NCI-H2196 treated with DMSO at 0.1 percent for 48 hours (cell line): ENCODE measurements around the gene NARS2.
"Not testable (repeated sequence)": the region's sequence is repeated elsewhere in the genome, so short reads cannot be mapped to it uniquely, and the experiment has no call there.

ENCODE experiments used
- DNase-seq: peaks from one replicate; lab custom pipeline; 2025; ENCODE audit not compliant: unreplicated experiment; lab: John Stamatoyannopoulos, UW

The NARS2 gene

DNA sequence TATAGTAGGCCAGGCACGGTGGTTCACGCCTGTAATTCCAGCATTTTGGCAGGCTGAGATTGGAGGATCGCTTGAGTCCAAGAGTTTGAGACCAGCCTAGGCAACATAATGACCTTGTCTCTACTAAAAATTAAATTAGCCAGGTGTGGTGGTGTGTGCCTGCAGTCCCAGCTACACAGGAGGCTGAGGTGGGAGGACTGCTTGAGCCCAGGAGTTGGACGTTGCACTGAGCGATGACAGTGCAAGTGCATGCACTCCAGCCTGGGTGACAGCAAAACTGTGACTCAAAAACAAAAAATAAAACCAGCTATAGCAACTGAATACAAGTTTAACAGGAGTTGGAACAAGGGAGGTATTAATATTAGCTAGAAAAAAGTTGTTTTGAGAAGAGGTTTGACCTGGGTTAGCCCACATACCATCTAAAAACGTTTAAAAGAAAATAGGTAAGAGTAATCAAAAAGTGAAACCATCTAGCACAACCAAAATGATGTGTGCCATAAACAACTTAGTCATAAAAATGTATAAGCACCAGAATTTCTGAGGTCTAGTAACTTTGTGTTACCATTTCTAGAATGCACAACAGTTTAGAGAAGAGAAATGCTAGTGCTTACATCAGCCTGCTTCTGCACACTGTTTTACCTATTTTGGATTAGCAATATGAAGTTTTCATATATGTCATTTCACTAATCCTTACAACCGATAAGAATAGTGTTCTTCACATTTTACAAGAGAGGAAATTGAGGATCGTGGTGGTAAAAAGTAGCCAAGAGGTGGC is 26.5 kb downstream of the NARS2 start:
- DNase-seq, result no peak

DNA sequence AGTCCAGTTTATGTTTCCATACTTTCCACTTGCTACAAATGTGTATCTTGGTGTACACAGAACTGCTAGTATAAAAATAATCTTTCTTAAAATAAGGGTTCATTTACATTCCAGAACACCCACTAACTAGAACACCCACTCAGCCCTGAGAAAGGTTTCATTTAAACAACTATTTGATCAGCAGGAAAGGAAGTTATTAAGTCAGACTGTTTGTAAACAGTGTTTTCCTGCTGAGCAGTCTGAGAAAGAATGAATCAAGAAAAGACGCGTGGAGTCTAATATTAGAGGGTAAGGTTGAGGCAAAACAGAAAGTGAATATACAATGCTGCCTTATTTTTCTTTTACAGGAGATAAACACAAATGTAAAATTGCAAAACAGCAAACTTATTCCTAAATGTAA is 32.7 kb downstream of the NARS2 start:
- DNase-seq, result no peak

DNA sequence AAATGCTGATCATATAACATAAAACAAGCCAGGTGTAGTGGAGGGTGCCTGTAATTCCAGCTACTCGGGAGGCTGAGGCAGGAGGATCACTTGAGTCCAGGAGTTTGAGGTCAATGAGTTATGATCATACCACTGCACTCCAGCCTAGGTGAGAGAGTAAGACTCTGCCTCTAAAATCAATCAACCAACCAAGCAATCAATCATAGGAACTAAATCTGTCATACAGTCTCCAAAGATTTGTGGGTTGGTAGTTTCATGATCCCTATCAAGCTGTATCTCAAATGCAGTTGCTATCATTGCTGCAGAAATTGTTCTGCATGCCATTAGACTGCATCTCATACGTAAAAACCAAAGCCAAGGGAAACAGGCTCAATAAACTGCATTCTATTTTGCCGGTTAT is 33.1 kb downstream of the NARS2 start:
- no peak for DNase-seq

DNA sequence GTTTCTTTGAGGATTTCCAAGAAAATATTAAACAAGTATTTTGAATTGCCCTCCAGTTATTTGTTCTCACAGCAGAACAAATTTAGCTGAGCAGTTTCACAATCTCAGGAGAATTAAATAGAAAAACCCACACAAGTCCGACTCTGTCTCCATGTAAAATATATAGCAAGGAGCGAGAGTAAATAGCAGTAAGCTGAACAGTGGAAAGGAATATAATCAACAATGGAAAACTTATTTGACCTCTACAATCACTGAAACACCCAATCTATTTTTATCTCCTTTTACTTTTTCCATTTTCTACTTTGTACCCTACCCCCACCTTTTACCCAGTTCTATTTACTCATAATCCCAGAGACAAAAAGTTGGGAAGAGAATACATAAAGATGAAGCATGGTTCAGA is 34.4 kb downstream of the NARS2 start:
- DNase-seq, result no peak

DNA sequence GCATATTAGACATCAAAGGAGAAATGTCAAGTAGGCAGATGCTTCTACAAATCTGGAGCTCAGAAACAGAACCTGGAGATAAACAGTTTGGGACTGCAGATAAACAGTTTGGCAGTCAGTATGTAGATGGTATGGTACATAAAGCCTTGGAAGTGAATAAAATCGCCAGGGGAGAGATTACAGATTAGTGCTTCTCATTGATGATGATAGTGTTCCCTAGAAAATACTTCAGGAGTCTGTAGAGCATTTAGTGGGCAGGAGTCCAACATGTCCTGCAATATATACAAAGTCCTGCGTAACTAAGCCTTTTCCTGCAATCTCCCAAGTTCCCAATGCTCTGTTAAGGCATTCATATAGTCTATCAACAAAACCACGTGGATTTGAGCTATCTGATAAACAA is 35.2 kb downstream of the NARS2 start:
- DNase-seq, result no peak

DNA sequence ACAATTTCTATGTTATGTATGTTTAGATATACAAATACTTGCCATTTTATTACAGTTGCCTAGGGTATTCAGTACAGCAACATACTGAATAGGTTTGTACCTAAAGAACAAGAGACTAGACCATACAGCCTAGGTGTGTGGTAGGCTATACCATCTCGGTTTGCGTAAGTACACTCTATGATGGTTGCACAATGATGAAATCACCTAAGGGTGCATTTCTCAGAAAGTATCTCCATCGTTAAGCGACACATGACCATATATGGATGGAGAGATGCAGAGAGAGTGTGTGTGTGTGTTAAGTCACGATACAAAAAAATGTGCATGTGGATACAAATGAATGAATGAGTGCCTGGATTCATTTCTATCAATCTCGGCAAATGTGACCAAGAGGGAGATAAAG is 37.7 kb downstream of the NARS2 start:
- no peak for DNase-seq

DNA sequence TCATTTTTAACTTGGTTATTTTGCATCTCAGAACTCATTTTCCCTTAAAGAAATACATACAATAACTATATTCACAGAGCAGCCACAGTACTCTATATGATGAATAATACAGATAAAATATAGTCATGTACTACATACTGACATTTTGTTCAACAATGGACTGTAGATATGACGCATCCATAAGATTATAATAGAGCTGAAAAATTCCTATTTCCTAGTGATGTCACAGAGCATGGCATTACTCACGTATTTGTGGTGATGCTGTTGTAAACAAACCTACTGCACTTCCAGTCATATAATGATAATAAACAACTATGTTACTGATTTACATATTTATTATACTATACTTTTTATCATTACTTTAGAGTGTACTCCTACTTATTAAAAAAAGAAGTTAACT is 38.7 kb downstream of the NARS2 start:
- no peak for DNase-seq

DNA sequence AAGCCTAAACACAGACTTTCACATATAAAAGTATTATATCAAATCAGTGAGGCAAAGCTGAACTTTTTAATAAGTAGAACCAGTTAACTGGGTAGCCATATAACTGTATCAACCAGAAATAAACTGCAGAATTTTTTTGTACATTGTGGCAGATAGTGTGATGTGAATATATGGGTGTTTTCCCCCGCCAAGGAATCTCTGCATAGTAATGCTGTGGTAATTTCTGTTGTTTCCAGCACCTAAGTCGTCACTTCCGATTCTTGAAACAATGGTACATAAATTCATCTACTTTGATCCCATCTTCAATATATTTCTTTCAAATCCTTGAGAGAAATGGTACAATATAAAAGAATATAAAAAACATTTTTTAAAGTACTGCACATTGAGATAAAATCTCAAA is 39.6 kb downstream of the NARS2 start:
- DNase-seq, result no peak

DNA sequence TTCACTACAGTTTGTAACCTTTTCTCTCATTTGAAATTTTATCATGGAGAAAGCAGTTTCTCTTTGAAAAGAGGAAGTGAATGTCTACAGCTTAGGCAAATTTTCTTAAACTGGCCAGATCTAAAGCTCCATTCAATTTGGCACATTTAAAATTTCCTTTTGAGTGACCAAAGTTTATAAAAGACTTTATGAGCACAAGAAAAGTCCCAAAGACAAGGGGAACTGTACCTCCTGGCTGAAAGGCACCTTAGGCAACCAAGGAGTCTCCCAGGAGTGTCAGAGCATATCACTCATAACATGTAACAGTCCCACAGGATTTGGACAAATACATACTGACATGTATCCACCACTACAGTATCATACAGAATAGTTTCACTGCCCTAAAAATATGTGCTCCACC is 41.3 kb downstream of the NARS2 start:
- DNase-seq, result no peak

DNA sequence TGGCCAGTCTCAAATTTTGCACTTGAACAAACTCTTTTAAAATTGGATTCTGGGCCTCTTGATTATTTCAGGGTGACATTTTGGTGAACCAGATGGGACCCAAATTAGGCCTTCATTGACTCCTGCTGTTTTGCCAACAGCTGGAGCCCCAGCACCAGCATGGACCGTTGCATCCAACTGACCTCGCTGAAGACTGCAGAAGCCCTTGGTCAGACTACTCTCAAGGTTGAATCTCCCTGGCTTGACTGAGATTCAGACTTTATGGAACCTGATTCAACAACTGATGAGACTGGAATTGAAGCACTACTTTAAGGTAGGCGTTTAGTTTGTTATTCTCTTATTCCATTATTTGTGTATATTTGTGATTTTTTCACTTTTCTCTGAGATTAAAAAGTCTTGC is 41.7 kb downstream of the NARS2 start:
- DNase-seq, result no peak

DNA sequence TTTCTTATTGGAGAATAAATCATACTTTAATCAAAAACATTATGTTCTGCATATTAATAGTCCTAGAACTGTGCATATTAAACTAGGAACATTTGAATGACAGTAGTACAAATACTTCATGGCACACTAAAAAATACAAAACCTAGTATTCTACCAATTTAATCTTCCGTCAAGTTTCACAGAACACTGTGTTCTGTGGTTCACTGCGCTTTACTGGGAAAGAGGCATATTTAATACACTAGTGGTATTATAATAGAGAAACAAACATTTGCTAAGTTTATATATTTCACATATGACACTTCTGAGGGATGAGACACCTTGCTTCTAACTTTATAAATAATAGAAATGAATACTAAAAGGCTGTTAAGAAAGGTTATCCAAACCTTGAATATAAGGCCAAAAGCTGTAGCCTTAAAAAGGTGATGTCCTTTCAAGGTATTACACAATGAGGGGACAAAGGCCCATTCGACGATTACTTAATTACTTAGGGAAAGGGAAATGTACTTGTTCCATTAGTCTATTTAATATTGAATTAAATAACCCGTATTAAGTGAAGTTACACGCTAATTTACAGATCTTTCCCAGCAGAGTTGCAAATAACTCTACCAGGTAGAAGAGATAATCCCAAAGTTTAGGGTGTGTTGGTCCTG is 48.0 kb downstream of the NARS2 start:
- no peak for DNase-seq

DNA sequence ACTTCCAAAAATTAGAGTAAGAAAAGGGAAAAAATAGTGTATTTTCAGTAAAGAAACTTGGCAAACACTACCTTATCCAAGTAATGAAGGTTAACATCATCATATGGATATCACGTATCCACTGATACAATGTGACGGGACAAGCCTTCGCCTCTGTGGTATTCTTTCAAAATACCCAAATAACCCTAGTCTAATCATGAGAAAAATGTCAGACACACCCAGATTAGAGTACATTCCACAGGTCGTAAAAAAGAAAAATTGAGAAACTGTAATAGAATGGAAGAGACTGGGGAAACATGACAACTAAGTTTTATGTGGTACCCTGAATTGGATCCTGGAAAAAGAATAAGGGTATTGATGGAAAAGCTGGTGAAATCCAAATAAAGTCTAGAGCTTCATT is 48.9 kb downstream of the NARS2 start:
- no peak for DNase-seq

DNA sequence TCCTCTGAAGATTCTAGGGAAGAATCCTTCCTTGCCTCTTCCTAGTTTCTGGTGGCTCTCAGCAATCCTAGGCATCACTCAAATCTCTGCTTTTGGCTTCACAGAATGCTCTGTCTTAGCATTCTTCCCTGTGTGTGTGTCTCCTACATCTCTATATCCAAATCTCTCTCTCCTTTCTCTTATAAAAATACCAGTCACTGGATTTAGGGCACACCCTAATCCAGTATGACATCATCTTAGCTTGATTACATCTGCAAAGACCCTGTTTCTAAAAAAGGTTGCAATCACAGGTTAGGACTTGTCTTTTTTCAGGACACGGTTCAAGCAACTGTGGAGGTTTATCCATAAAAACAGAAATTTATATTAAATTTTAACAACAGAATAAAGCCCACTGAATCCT is 54.4 kb downstream of the NARS2 start:
- no peak for DNase-seq

DNA sequence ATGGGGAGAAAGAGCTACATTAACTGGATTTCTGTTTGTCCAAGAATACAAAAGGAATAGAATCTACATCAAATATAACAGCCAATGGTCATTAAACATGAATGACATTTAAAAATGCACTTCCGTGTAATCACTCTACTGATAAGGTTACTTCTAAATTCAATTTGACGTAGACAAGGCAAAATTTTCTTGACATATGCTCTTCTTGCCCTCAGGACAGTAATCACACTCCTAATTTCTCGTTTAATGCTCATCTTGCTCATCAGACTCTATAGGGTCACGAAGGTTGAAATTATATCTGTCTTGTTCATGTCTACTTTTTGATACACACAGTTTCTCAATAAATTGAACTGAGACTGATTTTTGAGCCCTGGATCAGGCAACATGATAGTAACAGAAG is 58.4 kb downstream of the NARS2 start:
- no peak for DNase-seq

DNA sequence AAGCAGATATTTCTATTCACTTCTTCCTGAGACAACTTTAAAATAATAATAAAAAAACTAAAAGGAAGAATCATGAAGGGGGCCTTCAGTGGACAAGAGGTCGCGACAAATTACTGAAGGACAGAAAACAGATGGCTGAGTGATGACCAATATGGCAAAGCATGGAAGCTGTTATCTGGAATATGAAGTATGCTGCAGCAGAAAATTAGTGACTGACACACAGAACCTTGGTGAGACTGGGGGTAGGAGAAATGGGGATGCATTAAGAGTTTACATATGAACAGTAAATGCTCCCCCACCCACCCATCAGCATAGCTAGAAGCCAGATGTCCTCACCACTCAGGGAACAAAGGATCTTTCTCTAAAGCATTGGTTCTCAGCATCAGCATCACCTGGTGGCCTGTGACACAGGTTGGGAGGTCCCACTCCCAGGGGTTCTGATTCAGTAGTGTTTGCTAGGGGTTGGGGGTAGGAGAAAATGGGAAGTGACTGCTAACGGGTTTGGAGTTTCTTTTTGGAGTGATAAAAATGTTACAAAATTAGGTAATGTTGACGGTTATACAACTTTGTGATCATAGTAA is 59.7 kb downstream of the NARS2 start:
- DNase-seq, result no peak

DNA sequence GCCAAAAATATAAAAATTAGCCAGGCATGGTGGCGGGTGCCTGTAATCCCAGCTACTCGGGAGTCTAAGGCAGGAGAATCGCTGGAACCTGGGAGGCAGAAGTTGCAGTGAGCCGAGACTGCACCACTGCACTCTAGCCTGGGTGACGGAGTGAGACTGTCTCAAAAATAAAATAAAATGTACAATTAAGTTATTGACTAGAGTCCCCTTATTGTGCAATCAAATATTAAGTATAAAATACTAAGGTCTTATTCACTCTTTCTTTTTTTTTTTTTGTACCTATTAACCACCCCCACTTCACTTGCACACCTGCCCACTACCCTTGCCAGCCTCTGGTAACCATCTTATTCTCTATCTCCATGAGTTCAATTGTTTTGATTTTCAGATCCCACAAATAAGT is 61.6 kb downstream of the NARS2 start:
- DNase-seq, result not testable (repeated sequence)

DNA sequence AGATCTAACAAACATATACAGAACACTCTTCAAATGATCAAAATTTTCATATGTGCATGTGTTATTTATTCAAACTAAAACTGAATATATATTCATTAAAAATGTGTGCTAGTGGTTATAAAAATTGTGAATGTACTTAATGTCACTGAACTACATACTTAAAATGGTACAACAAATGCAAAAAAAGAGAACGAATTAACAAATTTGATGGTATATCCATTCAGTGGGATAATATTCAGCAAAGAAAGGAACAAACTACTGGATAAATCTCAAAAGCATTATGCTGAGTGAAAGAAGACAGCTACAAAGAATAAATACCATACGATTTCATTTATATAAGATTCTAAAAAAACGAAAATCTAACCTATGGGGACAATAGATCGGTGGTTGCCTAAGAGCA is 64.1 kb downstream of the NARS2 start:
- no peak for DNase-seq

DNA sequence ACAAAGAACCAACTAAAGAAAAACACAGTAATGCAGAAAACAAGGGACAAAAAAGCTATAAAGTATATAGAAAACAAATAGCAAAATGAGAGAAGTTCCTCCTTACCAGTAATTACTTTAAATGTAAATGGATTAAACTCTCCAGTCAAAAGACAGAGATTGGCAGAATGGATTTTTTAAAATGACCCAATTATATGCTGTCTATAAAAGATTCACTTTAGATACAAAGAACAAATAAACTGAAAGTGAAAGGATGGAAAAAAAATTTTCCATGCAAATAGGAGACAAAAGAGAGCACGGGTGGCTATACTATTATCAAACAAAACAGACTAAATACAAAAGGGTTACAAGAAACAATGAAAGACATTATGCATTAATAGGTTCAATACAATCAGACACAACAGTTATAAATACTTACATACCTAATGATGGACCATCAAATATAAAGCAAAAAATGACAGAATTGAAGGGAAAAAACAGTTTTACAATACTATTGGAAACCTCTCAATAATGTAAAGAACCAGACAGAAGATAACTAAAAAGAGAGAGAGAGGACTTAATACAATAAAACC is 64.6 kb downstream of the NARS2 start:
- no peak for DNase-seq

DNA sequence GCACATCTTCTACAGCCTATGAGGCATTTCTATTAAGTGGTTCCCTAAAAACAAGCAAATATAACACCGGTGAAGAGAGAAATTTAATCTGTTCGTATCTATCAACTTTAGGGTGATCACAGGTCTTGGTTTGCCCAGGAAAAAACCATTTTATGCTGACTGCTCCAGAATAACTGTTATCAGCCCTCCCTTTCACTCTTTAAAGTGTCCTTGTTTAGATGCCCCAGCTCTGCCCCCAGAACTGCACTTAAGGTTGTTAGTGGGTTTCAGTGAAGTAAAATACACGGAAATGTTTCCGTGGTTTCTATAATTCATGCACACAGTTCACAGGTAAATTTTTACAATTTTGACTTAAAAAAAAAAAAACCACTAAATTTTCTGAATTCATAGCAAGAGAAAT is 70.0 kb downstream of the NARS2 start:
- DNase-seq, result no peak

DNA sequence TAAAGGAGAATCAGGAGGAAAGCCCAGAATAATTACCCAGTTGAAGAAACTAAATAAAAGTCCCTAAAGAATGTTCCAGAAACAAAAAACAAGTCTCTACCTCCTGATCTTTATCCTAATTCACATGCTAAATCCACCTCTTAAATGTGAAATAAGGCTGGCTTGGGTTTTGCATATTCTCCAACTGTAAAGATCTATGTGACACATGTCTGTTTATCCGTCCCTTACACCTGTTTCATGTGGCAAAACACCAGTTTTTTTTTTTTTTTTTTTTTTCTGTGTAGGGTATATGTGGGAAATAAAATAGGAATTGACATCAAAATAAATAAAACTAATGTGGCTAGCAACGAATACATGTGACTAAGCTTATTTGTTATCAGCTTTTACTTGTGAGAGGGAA is 70.5 kb downstream of the NARS2 start:
- DNase-seq, result no peak

DNA sequence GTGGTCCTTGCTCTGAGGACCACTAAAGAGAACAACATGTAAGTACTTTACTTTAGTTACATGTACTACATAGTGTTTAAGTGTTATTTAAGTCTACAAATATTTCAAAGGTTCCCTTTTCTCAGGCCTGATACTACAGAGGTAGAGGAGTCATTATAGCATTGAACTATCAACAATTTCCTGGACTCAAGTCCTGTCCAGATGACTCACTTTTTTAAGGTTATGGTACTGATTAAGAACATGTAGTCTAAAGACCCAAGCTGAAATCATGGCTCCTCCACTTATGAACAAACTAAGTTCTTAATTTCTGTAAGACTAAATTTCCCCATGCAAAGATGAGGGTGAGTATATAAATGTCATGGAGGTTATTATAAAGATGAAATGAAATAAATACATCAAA is 74.7 kb downstream of the NARS2 start:
- DNase-seq, result no peak

DNA sequence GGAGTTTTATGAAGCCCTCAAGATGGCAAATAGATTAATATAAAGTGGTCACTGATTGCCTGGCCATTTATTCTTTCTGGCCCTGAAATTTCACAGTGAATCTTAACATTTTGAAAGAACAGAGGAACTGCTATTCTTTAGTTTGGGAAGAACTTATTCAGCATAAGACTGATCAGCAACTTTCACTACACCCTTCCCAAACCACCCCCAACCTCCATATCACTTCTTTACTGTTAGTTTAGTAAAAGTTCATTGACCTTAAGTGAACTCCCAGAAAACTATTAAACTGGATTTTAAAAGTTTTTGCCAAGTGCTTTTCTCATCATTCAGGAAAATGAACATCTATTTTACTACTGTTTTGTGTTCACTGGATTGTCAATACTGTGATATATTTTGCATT is 77.4 kb downstream of the NARS2 start:
- DNase-seq, result no peak
